LNCAP (cell line): ENCODE measurements around the gene CUEDC2.

Source experiments
- TF ChIP-seq, protein P1 (sequence below): fragments of 450-650 bp; IDR thresholded peaks from 2 replicates; pipeline ENCODE4 v1.5.1; 2017; ENCODE audit warnings: mild to moderate bottlenecking

CUEDC2 gene

DNA sequence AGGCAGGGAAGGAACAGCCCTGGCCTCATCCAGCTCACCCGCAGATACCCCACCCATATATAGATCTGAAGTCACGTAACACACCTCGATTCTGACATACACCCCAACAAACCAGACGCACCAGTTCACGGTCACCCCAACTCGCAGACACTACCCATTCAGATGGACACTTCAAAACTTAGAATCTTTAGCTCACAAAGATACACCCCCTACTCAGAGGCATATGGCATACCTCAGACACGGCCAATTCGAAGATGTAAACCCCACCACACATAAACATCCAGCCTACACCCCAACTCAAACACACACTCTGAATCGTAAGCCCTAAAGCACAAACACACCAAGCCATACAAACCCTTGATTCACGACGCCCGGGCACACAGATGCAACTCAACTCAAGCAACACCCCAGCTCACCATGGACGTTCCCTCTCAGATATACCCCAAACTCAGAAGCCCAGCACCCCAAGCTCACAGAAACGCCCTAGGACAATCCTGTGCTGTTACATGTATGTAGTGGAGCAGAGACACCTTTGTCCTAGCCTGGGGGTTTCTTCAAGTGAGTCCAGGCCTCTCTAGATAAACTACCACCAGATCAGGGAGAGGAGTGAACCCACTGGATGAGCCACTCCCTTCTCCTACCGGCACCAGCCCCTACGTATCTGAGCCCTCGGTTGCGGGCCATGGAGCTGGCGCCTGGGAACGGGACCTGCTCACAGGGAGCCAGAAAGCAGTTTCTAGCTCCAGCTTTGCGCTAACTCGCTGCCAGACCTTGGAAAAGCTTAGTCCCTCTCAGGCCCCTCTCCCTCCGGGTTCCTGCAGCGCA, 22.6 kb downstream of the CUEDC2 start:
- TF ChIP-seq, protein P1, sequence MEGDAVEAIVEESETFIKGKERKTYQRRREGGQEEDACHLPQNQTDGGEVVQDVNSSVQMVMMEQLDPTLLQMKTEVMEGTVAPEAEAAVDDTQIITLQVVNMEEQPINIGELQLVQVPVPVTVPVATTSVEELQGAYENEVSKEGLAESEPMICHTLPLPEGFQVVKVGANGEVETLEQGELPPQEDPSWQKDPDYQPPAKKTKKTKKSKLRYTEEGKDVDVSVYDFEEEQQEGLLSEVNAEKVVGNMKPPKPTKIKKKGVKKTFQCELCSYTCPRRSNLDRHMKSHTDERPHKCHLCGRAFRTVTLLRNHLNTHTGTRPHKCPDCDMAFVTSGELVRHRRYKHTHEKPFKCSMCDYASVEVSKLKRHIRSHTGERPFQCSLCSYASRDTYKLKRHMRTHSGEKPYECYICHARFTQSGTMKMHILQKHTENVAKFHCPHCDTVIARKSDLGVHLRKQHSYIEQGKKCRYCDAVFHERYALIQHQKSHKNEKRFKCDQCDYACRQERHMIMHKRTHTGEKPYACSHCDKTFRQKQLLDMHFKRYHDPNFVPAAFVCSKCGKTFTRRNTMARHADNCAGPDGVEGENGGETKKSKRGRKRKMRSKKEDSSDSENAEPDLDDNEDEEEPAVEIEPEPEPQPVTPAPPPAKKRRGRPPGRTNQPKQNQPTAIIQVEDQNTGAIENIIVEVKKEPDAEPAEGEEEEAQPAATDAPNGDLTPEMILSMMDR, result no peak

DNA sequence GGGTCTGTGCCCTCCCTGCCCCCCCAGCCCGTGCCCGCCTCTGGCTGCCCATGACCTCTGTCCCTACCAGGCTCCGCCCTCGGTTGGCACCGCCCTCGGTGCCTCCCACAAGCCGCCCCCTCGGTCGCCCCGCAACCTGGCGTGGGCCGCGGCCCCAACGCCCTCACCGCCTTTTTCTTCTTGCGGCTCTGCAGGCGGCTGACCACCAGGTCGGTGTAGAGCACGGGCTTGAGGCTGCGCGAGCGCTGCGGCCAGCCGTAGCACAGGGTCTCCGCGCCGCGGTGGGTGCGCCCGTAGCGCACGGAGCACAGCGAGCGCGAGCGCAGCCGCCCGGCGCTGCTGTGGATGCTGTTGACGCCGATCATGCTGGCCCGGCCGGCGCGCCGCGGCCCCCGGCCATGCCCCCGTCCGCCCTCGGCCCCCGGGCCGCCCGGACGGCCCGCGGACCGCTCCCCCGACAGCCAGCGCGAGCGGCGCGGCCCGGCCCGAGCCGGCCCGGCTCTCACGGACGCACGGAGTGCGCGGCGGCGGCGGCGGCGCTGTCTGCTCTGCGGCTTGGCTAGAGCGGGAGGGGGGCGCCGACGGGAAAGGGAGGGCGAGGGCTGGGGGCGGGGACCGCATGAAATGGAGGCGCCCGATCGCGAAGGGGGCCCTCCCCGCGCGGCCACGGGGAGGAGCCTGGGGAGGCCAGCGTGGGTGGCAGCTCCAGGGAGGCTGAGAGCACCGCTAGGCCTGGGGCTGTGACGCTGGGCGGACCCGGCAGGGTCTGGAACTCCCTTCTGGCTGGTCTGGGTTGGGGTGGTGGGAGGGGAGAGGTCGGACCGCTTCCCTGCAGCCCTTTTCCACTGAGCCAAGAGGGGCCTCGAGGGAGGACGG, 23.4 kb downstream of the CUEDC2 start:
- TF ChIP-seq, protein P1, result no peak

DNA sequence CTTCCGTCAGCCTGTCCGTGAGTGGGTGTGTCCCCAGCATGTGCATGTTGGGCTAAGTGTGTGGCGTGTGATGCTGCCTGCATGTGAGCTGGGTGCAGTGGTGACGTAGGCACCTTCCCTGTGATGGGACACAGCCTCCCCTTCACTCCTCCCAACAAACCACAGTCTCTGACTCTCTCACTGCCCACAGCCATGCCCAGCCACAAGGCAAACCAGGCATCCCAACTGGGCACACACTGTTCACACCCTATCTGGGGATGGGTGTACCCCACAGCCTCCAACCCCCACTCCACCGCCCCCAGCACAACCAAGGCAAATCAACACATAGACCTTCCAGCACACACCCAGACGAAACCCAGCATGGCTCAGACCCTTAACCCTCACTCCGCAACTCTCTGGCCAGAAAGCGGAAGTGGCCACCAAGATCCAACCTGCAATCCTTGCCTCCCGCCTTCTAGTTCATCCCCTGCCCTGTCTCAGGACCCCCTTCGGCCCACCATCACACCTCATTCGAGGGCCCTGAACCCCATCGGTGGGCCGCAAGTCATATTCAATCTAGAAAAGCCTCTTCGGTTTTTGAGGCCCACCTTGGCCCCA, 24.1 kb downstream of the CUEDC2 start:
- TF ChIP-seq, protein P1, result no peak

DNA sequence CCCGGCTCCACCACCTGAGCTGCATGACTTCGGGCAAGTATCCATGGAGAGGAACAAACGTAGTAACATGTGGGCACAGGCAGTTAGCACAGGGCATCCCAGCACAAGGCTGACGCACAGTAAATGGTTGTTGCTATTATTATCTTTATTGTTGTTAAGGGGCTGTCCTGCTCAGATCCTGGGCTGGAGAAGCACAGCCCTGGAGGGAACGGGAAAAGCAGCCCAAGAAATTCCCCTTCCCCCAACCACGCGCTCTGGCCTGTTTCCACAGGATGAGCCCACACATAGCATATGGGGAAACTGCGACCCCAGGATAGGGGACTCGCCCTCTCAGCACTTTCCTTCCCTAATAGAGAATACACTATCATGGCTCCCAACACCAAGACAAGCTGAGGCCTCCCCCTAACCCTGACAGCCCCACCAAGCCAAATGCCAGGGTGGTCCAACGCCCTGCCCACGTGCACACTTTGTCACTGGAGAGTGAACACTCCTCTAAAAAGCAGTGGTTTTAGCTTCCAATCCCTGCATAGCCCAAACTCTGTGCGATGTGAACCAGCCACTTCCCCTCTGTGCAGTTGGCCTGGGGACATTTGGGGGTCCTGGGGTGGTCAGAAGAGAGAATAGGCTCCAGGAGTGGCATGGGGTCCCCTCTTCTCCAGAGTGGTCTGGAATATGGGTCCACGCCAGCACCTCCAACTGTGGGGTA, 24.8 kb downstream of the CUEDC2 start:
- TF ChIP-seq, protein P1, result no peak

DNA sequence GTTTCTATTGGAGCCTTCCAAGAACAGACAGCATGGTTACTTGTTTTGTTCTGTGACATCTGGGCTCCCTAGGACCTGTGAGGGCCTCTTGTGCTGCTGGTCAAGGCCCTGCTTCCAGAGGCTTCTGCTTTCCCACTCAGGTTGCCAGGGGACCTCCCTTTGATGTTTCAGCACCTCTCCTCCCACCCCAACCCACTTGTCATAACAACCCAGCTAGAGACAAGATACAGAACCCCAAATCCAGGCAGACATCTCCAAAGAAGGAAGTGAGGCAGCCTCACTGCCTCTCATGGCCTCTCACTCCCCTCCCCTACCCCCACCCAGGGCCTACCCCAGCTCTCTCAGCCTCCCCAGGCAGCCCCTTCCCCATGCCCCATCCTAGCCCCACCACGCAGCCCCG, 25.6 kb downstream of the CUEDC2 start:
- TF ChIP-seq, protein P1, result no peak

DNA sequence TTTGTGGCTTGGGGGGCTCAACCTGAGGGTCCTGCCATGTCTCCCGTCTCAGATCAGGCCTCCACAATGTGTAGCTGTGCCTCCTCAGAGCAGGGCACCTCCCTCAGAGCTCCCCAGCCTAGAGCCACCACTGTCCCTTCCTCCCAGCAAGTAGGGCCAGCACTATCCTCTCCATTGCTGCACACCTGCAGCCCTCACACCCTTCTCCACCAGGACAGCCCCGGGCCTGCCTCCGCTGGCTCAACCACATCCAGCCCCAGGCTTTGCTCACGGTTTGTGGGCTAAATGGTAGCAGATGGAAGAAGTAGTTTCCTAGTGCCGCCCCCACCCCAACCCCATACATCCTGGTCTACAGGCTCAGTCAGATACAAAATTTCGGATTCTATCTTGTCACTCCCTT, 26.7 kb downstream of the CUEDC2 start:
- TF ChIP-seq, protein P1, result no peak

DNA sequence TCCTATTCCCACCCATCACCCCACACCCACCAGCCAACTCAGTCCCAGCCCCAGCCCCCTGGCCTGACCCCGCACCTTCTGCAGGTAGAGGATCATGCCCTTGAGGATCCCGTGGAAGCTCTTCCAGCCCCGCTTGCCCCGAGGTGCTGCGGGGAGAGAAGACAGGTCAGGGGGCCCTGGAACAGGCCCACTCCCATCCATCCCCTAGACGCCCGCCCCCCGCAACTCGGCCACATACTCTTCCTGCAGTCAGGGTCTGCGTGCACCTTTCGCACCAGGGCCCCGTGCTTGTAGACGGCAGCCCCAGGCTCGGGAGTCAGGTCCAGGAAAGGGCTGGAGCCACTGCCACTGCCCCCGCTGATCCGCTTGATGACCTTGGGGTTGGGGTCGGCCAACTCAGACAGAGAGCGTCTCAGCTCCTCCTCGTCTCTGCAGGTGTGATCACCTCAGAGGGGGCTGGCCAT, 27.2 kb downstream of the CUEDC2 start:
- TF ChIP-seq, protein P1, result no peak
